A673 (cell line): Measurements from ENCODE around the gene ZNF334.

Experiments
- CTCF ChIP-seq: fragments of 300-800, 200-600 bp; sonication (generic); conservative IDR thresholded peaks from 2 replicates; pipeline ENCODE4 v1.5.1; 2017; ENCODE audit warnings: low read depth, mild to moderate bottlenecking, antibody characterized with exemption, low read length, moderate library complexity, mixed read lengths
- EZH2 ChIP-seq: fragments of 200-600 bp; sonication (generic); IDR thresholded peaks from 2 replicates; pipeline ENCODE4 v1.6.1; 2017; ENCODE audit warnings: borderline replicate concordance, low read depth, mild to moderate bottlenecking, mixed read lengths, antibody characterized with exemption, low read length; ENCODE audit not compliant: poor library complexity, severe bottlenecking

- TF ChIP-seq CTCF: no peak
- TF ChIP-seq EZH2: no peak
Measured at GRCh38 chr20:46491354-46491753, 22.0 kb downstream of the ZNF334 start.
